ENCODE results near the gene STK10.
A peak's percentile ranks its signal among the peaks of the same experiment; 100 is the strongest.
"Not testable (repeated sequence)": the region's sequence is repeated elsewhere in the genome, so short reads cannot be mapped to it uniquely, and the experiment has no call there.

Gene STK10

DNA sequence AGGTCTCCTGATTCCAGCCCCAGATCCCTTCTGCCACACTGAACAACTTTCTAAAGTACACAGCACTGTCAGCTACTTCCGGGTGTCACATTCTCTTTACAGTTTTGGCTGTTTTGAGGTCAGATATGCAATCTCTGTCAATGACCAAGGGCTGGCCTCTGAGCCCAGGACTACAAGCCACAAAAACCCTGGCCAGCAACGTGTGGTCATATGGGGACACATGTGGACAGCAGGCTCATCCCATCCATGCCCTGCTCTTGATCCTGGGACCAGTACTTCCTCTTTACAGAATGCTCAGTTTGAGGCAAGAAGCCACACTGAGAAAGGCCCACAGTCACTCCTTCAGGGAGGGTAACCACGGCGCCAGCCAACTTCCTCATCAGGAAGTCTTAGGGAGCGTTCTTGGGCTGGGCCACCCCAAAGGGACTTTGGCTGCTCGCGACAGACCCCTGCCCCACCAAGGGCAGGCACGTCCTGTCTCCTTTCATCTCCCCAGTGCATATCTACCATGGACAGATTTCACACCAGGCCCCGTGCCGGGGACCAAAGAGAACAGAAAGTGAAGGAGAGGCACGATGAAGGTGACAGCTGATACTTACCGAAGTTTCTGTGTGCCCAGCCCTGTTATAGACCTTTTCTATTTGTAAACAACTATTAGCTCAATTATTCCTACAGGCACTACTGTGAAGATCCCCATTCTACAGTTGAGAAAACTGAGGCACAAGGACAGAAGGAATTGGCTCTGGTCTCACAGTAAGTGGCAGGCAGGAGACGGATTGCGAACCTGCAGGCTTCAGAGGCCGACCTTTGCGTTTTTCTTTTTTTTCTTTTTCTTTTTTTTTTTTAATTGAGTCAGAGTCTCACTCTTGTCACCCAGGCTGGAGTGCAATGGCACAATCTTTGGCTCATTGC lies 37.3 kb downstream of the STK10 start:
- peak; percentile 80 to 93 for DNase-seq (ENCODE audit: low read depth in 1 of 2, low spot score in 1 of 2)
- Histone ChIP-seq H3K27ac (replicated peaks) (peak overlapping the region; percentile 56), H3K4me3 (replicated peaks; ENCODE audit: insufficient read depth, low read length) (no peak overlapping the region), H3K27me3 (ENCODE audit: insufficient read depth, poor library complexity, severe bottlenecking) (no peaks in the 10 kb centered on the region)
- TF ChIP-seq GABPA (IDR thresholded peaks at IDR 0.05; ENCODE audit: low read depth) (no peak), POLR2AphosphoS5 (IDR thresholded peaks at IDR 0.05; ENCODE audit: low read depth) (peak; percentile 90), SPI1 (IDR thresholded peaks at IDR 0.05; ENCODE audit: borderline replicate concordance, low read depth) (peak; percentile 73; the same call in 1 of the 2 replicates)
- TF ChIP-seq, protein P1, sequence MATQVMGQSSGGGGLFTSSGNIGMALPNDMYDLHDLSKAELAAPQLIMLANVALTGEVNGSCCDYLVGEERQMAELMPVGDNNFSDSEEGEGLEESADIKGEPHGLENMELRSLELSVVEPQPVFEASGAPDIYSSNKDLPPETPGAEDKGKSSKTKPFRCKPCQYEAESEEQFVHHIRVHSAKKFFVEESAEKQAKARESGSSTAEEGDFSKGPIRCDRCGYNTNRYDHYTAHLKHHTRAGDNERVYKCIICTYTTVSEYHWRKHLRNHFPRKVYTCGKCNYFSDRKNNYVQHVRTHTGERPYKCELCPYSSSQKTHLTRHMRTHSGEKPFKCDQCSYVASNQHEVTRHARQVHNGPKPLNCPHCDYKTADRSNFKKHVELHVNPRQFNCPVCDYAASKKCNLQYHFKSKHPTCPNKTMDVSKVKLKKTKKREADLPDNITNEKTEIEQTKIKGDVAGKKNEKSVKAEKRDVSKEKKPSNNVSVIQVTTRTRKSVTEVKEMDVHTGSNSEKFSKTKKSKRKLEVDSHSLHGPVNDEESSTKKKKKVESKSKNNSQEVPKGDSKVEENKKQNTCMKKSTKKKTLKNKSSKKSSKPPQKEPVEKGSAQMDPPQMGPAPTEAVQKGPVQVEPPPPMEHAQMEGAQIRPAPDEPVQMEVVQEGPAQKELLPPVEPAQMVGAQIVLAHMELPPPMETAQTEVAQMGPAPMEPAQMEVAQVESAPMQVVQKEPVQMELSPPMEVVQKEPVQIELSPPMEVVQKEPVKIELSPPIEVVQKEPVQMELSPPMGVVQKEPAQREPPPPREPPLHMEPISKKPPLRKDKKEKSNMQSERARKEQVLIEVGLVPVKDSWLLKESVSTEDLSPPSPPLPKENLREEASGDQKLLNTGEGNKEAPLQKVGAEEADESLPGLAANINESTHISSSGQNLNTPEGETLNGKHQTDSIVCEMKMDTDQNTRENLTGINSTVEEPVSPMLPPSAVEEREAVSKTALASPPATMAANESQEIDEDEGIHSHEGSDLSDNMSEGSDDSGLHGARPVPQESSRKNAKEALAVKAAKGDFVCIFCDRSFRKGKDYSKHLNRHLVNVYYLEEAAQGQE (IDR thresholded peaks at IDR 0.05; ENCODE audit: insufficient replicate concordance, low read depth) = peak; percentile 59

DNA sequence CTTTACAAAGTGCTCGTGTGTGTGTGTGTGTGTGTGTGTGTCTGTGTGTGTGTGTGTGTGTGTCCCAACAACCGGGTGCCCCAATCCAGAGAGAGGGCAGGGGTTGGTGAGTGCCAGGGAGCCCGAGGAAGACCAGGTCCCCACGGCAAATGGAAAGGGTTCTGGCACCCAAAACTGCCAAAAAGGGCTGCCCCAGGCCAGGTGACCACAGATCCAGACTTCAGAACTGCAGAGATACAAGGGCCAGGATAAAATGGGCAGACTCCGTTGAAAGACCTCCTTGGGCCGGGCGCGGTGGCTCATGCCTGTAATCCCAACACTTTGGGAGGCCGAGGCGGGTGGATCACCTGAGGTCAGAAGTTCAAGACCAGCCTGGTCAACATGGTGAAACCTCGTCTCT lies 38.5 kb downstream of the STK10 start:
- H3K27ac ChIP-seq (replicated peaks) = peak overlapping the region; percentile 5; the same call in 1 of the 2 replicates
- H3K27me3 ChIP-seq (ENCODE audit: insufficient read depth, poor library complexity, severe bottlenecking); H3K4me3 ChIP-seq (replicated peaks; ENCODE audit: insufficient read depth, low read length); DNase-seq (ENCODE audit: low read depth in 1 of 2, low spot score in 1 of 2): not testable (repeated sequence)

DNA sequence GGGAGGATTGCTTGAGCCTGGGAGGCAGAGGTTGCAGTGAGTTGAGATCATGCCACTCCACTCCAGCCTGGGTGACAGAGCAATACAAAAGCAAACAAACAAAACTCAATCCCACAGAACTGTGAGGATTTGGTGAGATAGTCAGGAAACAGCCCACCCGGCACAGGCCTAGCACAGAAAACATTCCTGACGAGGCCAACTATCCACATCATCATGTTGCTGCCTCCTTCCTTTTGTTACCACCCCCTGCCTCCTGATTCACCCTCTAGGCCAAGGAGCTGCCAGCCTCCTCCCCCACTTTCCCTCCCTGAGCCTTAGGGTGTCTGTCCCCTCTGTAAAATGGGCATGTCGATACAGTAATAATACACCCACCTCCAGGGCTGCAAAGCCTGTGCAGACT lies 39.0 kb downstream of the STK10 start:
- no peak for TF ChIP-seq SPI1 (IDR thresholded peaks at IDR 0.05; ENCODE audit: borderline replicate concordance, low read depth)
- TF ChIP-seq POLR2AphosphoS5 (IDR thresholded peaks at IDR 0.05; ENCODE audit: low read depth) = no peak
- TF ChIP-seq, protein P1 (IDR thresholded peaks at IDR 0.05; ENCODE audit: insufficient replicate concordance, low read depth) = no peak
- no peak for TF ChIP-seq CTCF (IDR thresholded peaks at IDR 0.05; ENCODE audit: insufficient read depth, low read length)
- TF ChIP-seq GABPA (IDR thresholded peaks at IDR 0.05; ENCODE audit: low read depth) = no peak
- Histone ChIP-seq H3K27ac (replicated peaks) (peak overlapping the region; percentile 5; the same call in 1 of the 2 replicates), H3K27me3 (ENCODE audit: insufficient read depth, poor library complexity, severe bottlenecking) (no peaks in the 10 kb centered on the region), H3K4me3 (replicated peaks; ENCODE audit: insufficient read depth, low read length) (no peak overlapping the region)
- DNase-seq (ENCODE audit: low read depth in 1 of 2, low spot score in 1 of 2) = no peak

- Histone ChIP-seq H3K4me3 (replicated peaks; ENCODE audit: insufficient read depth, low read length) (no peak overlapping the region), H3K27me3 (ENCODE audit: insufficient read depth, poor library complexity, severe bottlenecking) (no peaks in the 10 kb centered on the region), H3K27ac (replicated peaks) (no peak overlapping the region)
- TF ChIP-seq GABPA (IDR thresholded peaks at IDR 0.05; ENCODE audit: low read depth) (no peak), POLR2AphosphoS5 (IDR thresholded peaks at IDR 0.05; ENCODE audit: low read depth) (no peak), CTCF (IDR thresholded peaks at IDR 0.05; ENCODE audit: insufficient read depth, low read length) (no peak), SPI1 (IDR thresholded peaks at IDR 0.05; ENCODE audit: borderline replicate concordance, low read depth) (no peak)
- TF ChIP-seq, protein P1 (IDR thresholded peaks at IDR 0.05; ENCODE audit: insufficient replicate concordance, low read depth) = no peak
- no peak for DNase-seq (ENCODE audit: low read depth in 1 of 2, low spot score in 1 of 2)
Observed at GRCh38 chr5:172148381-172148780, 39.6 kb downstream of the STK10 start.
